ENCODE data around the gene LGI4. TPM values are rescaled to one million over a fixed set of nuclear protein-coding genes. Genes with fewer than 3 reads are reported as not detected.

Gene LGI4
- total RNA-seq, 2 experiments from 2014 or later, result 0.55 to 0.68 TPM

GRCh38 chr19:35168196-35168595 is 33.3 kb upstream of the LGI4 start:
- no peak for DNase-seq
- Mint-ChIP-seq H3K27me3 (no peaks in the 10 kb centered on the region), H3K27ac (peak overlapping the region; percentile 54), H3K36me3 (ENCODE audit: low read depth) (peaks cover 94% of the 10 kb centered on the region), H3K4me1 (peaks cover 59% of the 10 kb centered on the region), H3K9me3 (peaks cover 26% of the 10 kb centered on the region), H3K4me3 (no peak overlapping the region)
- ChIA-PET POLR2A (interaction anchor here (0.7 to 9.7 kb wide), 3 partner anchors 10 to 43 kb away, joined by 4 to 106 read pairs (median 5); partner anchors contain the start of gene FXYD5), CTCF (no interaction called here)

- peaks cover 63% of the 10 kb centered on the region for H3K4me1 Mint-ChIP-seq
Observed at GRCh38 chr19:35167251-35168119, 32.6 kb upstream of the LGI4 start.

GRCh38 chr19:35166100-35167063 is 31.5 kb upstream of the LGI4 start:
- peak overlapping the region; percentile 84 for H3K27ac Mint-ChIP-seq
- H3K36me3 Mint-ChIP-seq (ENCODE audit: low read depth), result peaks cover 95% of the 10 kb centered on the region
- ChIA-PET POLR2A (interaction anchor here (1.2 to 9.7 kb wide), 5 partner anchors 8 to 47 kb away, joined by 3 to 106 read pairs (median 7); partner anchors contain the start of gene FXYD5), CTCF (interaction anchor here (0.5 to 1.7 kb wide), 2 partner anchors 12 to 703 kb away, joined by 3 to 8 read pairs; partner anchors contain the start of gene FXYD5)
- DNase-seq, result no peak
- H3K4me1 Mint-ChIP-seq, result peaks cover 64% of the 10 kb centered on the region
- peaks cover 38% of the 10 kb centered on the region for H3K9me3 Mint-ChIP-seq
- H3K27me3 Mint-ChIP-seq, result no peaks in the 10 kb centered on the region
- no peak overlapping the region for H3K4me3 Mint-ChIP-seq

More at GRCh38 chr19:35167251-35168119, 32.6 kb upstream of the LGI4 start:
- ChIA-PET CTCF (interaction anchor here (1.7 kb wide), 1 partner anchor 13 kb away, joined by 8 read pairs; the partner anchor contains the start of gene FXYD5), POLR2A (interaction anchor here (1.2 to 9.7 kb wide), 5 partner anchors 9 to 46 kb away, joined by 3 to 106 read pairs (median 7); partner anchors contain the start of gene FXYD5)
- H3K27me3 Mint-ChIP-seq, result no peaks in the 10 kb centered on the region
- H3K27ac Mint-ChIP-seq, result peak overlapping the region; percentile 84
- H3K36me3 Mint-ChIP-seq (ENCODE audit: low read depth), result peaks cover 94% of the 10 kb centered on the region
- H3K4me3 Mint-ChIP-seq, result no peak overlapping the region
- H3K9me3 Mint-ChIP-seq, result peaks cover 28% of the 10 kb centered on the region
- DNase-seq, result no peak

- Mint-ChIP-seq H3K36me3 (ENCODE audit: low read depth) (peaks cover 98% of the 10 kb centered on the region), H3K4me3 (no peak overlapping the region), H3K27ac (peak overlapping the region; percentile 53), H3K27me3 (no peaks in the 10 kb centered on the region), H3K4me1 (peaks cover 62% of the 10 kb centered on the region), H3K9me3 (peaks cover 42% of the 10 kb centered on the region)
- no peak for DNase-seq
- ChIA-PET CTCF (no interaction called here), POLR2A (interaction anchor here (9.7 kb wide), 1 partner anchor 7 kb away, joined by 106 read pairs; the partner anchor contains the start of gene FXYD5)
Observed at GRCh38 chr19:35165200-35166058, 30.6 kb upstream of the LGI4 start.

GRCh38 chr19:35164418-35164817 is 29.6 kb upstream of the LGI4 start:
- ChIA-PET CTCF (interaction anchor here (1.8 kb wide), 1 partner anchor 10 kb away, joined by 6 read pairs; the partner anchor contains the start of gene FXYD5), POLR2A (interaction anchor here (1.0 kb wide), 2 partner anchors 10 to 42 kb away, joined by 3 to 6 read pairs; partner anchors contain the start of gene FXYD5)
- peaks cover 43% of the 10 kb centered on the region for H3K9me3 Mint-ChIP-seq
- peaks cover 62% of the 10 kb centered on the region for H3K4me1 Mint-ChIP-seq
- H3K36me3 Mint-ChIP-seq (ENCODE audit: low read depth), result peaks cover 98% of the 10 kb centered on the region
- H3K27me3 Mint-ChIP-seq, result no peaks in the 10 kb centered on the region
- DNase-seq, result no peak
- no peak overlapping the region for H3K4me3 Mint-ChIP-seq
- H3K27ac Mint-ChIP-seq, result no peak overlapping the region

- H3K4me3 Mint-ChIP-seq, result no peak overlapping the region
- peaks cover 44% of the 10 kb centered on the region for H3K9me3 Mint-ChIP-seq
- DNase-seq, result no peak
- no peak overlapping the region for H3K27ac Mint-ChIP-seq
- H3K36me3 Mint-ChIP-seq (ENCODE audit: low read depth), result peaks cover 100% of the 10 kb centered on the region
- no peaks in the 10 kb centered on the region for H3K27me3 Mint-ChIP-seq
- ChIA-PET POLR2A (interaction anchor here (0.6 to 10.6 kb wide), 5 partner anchors 8 to 577 kb away, joined by 3 to 106 read pairs (median 3); partner anchors contain the start of gene FXYD5), CTCF (interaction anchor here (0.8 to 1.8 kb wide), 3 partner anchors 9 to 21 kb away, joined by 3 to 6 read pairs (median 3); partner anchors contain the start of gene FXYD5)
- peaks cover 65% of the 10 kb centered on the region for H3K4me1 Mint-ChIP-seq
Observed at GRCh38 chr19:35162471-35163326, 27.8 kb upstream of the LGI4 start.

GRCh38 chr19:35161434-35161743 is 26.5 kb upstream of the LGI4 start:
- Mint-ChIP-seq H3K9me3 (peaks cover 40% of the 10 kb centered on the region), H3K27me3 (no peaks in the 10 kb centered on the region), H3K27ac (no peak overlapping the region), H3K36me3 (ENCODE audit: low read depth) (peaks cover 100% of the 10 kb centered on the region), H3K4me1 (peaks cover 64% of the 10 kb centered on the region), H3K4me3 (no peak overlapping the region)
- POLR2A ChIA-PET, result interaction anchor here (0.7 to 10.6 kb wide), 5 partner anchors 9 to 53 kb away, joined by 3 to 106 read pairs (median 3); no protein-coding TSS in a partner anchor
- DNase-seq, result no peak
- CTCF ChIA-PET, result no interaction called here

GRCh38 chr19:35160629-35161433 is 26.0 kb upstream of the LGI4 start:
- Mint-ChIP-seq H3K27ac (no peak overlapping the region), H3K4me3 (no peak overlapping the region), H3K36me3 (ENCODE audit: low read depth) (peaks cover 100% of the 10 kb centered on the region), H3K4me1 (peaks cover 64% of the 10 kb centered on the region), H3K9me3 (peaks cover 35% of the 10 kb centered on the region), H3K27me3 (no peaks in the 10 kb centered on the region)
- no peak for DNase-seq
- POLR2A ChIA-PET, result interaction anchor here (0.7 to 10.6 kb wide), 4 partner anchors 10 to 51 kb away, joined by 3 to 106 read pairs (median 5); no protein-coding TSS in a partner anchor
- CTCF ChIA-PET, result interaction anchor here (1.6 kb wide), 1 partner anchor 56 kb away, joined by 3 read pairs; no protein-coding TSS in a partner anchor

- ChIA-PET POLR2A (interaction anchor here (1.3 to 10.6 kb wide), 3 partner anchors 11 to 47 kb away, joined by 3 to 106 read pairs (median 7); no protein-coding TSS in a partner anchor), CTCF (interaction anchor here (1.6 kb wide), 1 partner anchor 58 kb away, joined by 3 read pairs; no protein-coding TSS in a partner anchor)
- H3K9me3 Mint-ChIP-seq, result peaks cover 29% of the 10 kb centered on the region
- peaks cover 100% of the 10 kb centered on the region for H3K36me3 Mint-ChIP-seq (ENCODE audit: low read depth)
- H3K4me1 Mint-ChIP-seq, result peaks cover 61% of the 10 kb centered on the region
- no peak overlapping the region for H3K4me3 Mint-ChIP-seq
- H3K27me3 Mint-ChIP-seq, result no peaks in the 10 kb centered on the region
- no peak for DNase-seq
- H3K27ac Mint-ChIP-seq, result no peak overlapping the region
Observed at GRCh38 chr19:35159606-35160005, 24.7 kb upstream of the LGI4 start.

- CTCF ChIA-PET, result interaction anchor here (1.2 kb wide), 1 partner anchor 15 kb away, joined by 5 read pairs; no protein-coding TSS in a partner anchor
- Mint-ChIP-seq H3K36me3 (ENCODE audit: low read depth) (peaks cover 84% of the 10 kb centered on the region), H3K4me3 (peak overlapping the region; percentile 100), H3K27ac (no peak overlapping the region), H3K27me3 (peaks cover under 1% of the 10 kb centered on the region), H3K9me3 (peaks cover 16% of the 10 kb centered on the region), H3K4me1 (peaks cover 61% of the 10 kb centered on the region)
- POLR2A ChIA-PET, result interaction anchor here (1.1 to 10.6 kb wide), 2 partner anchors 8 to 13 kb away, joined by 3 to 106 read pairs; no protein-coding TSS in a partner anchor
- DNase-seq, result no peak
Observed at GRCh38 chr19:35157431-35157830, 22.6 kb upstream of the LGI4 start.
